ENCODE measurements around the gene TSHZ2. TPM values are rescaled to one million over a fixed set of nuclear protein-coding genes. Genes with fewer than 3 reads are reported as not detected.

TSHZ2 gene
- total and polyA plus RNA-seq, 4 donors = 0.93 to 8.8 (median 3.8) TPM

DNA sequence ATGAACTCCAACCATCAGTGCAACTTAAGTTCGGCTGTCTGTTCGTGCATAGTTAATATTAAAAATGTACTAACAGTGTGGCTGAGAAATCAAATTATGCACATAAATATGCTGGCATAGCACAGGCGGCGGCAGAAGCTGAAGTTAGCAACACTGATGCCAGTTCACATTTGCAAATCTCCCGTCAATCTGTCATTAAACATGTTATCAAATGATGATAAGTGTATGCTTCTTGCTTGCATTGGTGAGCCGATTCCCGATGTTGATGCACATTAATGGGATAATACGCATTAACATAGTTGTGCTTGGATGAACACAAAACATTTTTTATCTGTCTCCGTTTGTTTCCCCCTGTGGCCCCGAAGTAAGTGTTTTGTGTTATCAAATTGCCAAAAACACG is 312.1 kb downstream of the TSHZ2 start:
- TF ChIP-seq, protein P1, sequence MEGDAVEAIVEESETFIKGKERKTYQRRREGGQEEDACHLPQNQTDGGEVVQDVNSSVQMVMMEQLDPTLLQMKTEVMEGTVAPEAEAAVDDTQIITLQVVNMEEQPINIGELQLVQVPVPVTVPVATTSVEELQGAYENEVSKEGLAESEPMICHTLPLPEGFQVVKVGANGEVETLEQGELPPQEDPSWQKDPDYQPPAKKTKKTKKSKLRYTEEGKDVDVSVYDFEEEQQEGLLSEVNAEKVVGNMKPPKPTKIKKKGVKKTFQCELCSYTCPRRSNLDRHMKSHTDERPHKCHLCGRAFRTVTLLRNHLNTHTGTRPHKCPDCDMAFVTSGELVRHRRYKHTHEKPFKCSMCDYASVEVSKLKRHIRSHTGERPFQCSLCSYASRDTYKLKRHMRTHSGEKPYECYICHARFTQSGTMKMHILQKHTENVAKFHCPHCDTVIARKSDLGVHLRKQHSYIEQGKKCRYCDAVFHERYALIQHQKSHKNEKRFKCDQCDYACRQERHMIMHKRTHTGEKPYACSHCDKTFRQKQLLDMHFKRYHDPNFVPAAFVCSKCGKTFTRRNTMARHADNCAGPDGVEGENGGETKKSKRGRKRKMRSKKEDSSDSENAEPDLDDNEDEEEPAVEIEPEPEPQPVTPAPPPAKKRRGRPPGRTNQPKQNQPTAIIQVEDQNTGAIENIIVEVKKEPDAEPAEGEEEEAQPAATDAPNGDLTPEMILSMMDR (IDR thresholded peaks at IDR 0.05; ENCODE audit: control extremely low read depth, extremely low read depth) = no peak
- DNase-seq (no peak), ATAC-seq (ENCODE audit: insufficient read depth, low FRiP score) (no peak)
- H3K4me3 ChIP-seq = no peak overlapping the region
- no peak overlapping the region for H3K9ac ChIP-seq (ENCODE audit: insufficient read depth in 1 of 2, low read length in 2 of 2)
- no peaks in the 10 kb centered on the region for H3K4me1 ChIP-seq (ENCODE audit: control insufficient read depth in 5 of 5, insufficient read depth in 5 of 5, low read length in 5 of 5)
- WGBS, 2 donors = 90 to 93% methylated on average over 11 of the region's 11 CpGs
- no peaks in the 10 kb centered on the region for H3K27me3 ChIP-seq (ENCODE audit: control insufficient read depth in 3 of 3, insufficient read depth in 3 of 3, low read length in 2 of 3)
- no peaks in the 10 kb centered on the region for H3K36me3 ChIP-seq (ENCODE audit: control insufficient read depth in 4 of 4, insufficient read depth in 4 of 4, low read length in 4 of 4)
- H3K27ac ChIP-seq (ENCODE audit: low read depth in 1 of 2, low read length in 1 of 2) = no peak overlapping the region
- peaks cover 0 to 2% (median 0%) of the 10 kb centered on the region in 4 donors for H3K9me3 ChIP-seq (ENCODE audit: control insufficient read depth in 4 of 4, insufficient read depth in 3 of 4, low read length in 3 of 4)

DNA sequence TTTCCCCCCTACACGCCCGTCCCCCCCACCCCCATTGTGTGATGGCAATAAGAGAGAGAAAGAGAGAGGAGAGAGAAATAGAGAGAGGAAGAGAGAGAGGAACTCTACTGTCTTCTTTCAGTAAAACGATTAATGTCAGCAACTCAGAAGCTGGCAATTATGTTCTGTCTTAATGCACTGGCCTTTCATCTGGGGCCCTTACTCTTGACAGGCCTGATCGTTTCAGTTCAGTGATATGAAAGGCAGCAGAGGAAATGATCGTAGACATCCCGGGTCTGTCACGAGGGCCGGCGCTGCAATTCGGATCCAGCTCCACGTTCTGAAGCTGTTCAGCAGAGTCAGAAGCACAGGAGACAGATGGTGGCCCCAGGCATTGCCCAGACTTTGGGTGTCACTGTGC is 312.5 kb downstream of the TSHZ2 start:
- TF ChIP-seq, protein P1 (IDR thresholded peaks at IDR 0.05; ENCODE audit: control extremely low read depth, extremely low read depth) = no peak
- Histone ChIP-seq H3K9ac (ENCODE audit: insufficient read depth in 1 of 2, low read length in 2 of 2) (no peak overlapping the region), H3K9me3 (ENCODE audit: control insufficient read depth in 4 of 4, insufficient read depth in 3 of 4, low read length in 3 of 4) (peaks cover 0 to 2% (median 0%) of the 10 kb centered on the region in 4 donors), H3K36me3 (ENCODE audit: control insufficient read depth in 4 of 4, insufficient read depth in 4 of 4, low read length in 4 of 4) (no peaks in the 10 kb centered on the region), H3K4me3 (no peak overlapping the region), H3K27ac (ENCODE audit: low read depth in 1 of 2, low read length in 1 of 2) (no peak overlapping the region), H3K27me3 (ENCODE audit: control insufficient read depth in 3 of 3, insufficient read depth in 3 of 3, low read length in 2 of 3) (no peaks in the 10 kb centered on the region), H3K4me1 (ENCODE audit: control insufficient read depth in 5 of 5, insufficient read depth in 5 of 5, low read length in 5 of 5) (no peaks in the 10 kb centered on the region)
- 72 to 83% methylated on average over 11 of the region's 11 CpGs for WGBS, 2 donors
- ATAC-seq (ENCODE audit: insufficient read depth, low FRiP score) (no peak), DNase-seq (no peak)

DNA sequence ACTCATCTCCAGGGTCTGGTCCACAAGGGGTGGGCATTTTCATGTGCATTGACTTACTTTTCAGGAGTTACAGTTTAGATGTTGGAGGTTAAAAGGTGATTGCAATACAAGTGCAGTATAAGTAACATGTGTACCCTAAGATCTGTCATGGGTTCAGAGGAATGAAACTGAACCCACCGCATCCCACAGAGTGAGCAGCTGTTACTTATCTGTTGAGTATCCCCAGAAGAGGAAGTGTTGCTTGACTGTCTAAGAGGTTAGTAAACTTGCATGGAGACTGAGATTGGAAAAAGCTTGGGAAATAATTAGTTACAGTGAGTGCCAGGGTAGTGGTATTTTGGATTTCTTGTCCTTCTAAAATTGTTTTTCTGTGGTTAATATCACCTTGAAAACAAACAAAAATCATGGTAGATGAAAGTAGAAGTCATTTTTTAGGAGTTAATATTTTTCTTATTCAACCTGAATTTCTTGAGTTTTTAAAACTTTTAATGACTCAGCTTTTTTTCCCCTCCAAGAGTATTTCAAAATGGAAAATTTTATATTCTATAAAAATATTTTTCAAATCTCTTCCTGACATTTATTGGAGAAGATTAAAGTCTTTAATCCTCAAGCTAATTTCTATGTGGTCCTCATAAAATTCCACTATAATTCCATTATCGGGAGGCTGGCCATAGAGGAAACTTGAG is 315.3 kb downstream of the TSHZ2 start:
- Histone ChIP-seq H3K27ac (ENCODE audit: low read depth in 1 of 2, low read length in 1 of 2) (no peak overlapping the region), H3K4me3 (no peak overlapping the region), H3K4me1 (ENCODE audit: control insufficient read depth in 5 of 5, insufficient read depth in 5 of 5, low read length in 5 of 5) (no peaks in the 10 kb centered on the region), H3K9ac (ENCODE audit: insufficient read depth in 1 of 2, low read length in 2 of 2) (no peak overlapping the region), H3K9me3 (ENCODE audit: control insufficient read depth in 4 of 4, insufficient read depth in 3 of 4, low read length in 3 of 4) (peaks cover 0 to 2% (median 0%) of the 10 kb centered on the region in 4 donors), H3K27me3 (ENCODE audit: control insufficient read depth in 3 of 3, insufficient read depth in 3 of 3, low read length in 2 of 3) (no peaks in the 10 kb centered on the region), H3K36me3 (ENCODE audit: control insufficient read depth in 4 of 4, insufficient read depth in 4 of 4, low read length in 4 of 4) (no peaks in the 10 kb centered on the region)
- no peak for ATAC-seq (ENCODE audit: insufficient read depth, low FRiP score)
- DNase-seq = no peak
- TF ChIP-seq, protein P1 (IDR thresholded peaks at IDR 0.05; ENCODE audit: control extremely low read depth, extremely low read depth) = no peak
- 79 to 89% methylated on average over 2 of the region's 2 CpGs for WGBS, 2 donors

DNA sequence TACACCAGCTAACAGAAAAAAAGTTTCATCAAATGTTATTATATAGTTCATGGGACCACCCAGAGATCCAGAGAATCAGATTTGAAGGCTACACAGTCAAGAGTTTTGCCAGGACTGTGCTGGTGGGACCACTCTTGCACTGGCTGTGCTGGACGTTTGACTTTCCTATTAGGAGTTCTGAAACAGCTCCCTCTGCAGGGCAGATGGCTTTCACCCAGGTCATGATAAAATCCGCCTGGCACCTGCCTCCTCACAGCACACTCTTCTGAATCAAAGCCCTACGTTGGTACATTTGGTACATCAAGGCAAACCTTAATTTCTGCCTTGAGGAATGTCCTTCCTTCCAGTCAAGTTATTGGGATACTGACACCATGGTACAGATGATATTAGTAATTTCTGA is 319.4 kb downstream of the TSHZ2 start:
- Histone ChIP-seq H3K27me3 (ENCODE audit: control insufficient read depth in 3 of 3, insufficient read depth in 3 of 3, low read length in 2 of 3) (no peaks in the 10 kb centered on the region), H3K36me3 (ENCODE audit: control insufficient read depth in 4 of 4, insufficient read depth in 4 of 4, low read length in 4 of 4) (no peaks in the 10 kb centered on the region), H3K4me3 (no peak overlapping the region), H3K9ac (ENCODE audit: insufficient read depth in 1 of 2, low read length in 2 of 2) (no peak overlapping the region), H3K27ac (ENCODE audit: low read depth in 1 of 2, low read length in 1 of 2) (no peak overlapping the region), H3K9me3 (ENCODE audit: control insufficient read depth in 4 of 4, insufficient read depth in 3 of 4, low read length in 3 of 4) (no peaks in the 10 kb centered on the region), H3K4me1 (ENCODE audit: control insufficient read depth in 5 of 5, insufficient read depth in 5 of 5, low read length in 5 of 5) (peaks cover 0 to 5% (median 0%) of the 10 kb centered on the region in 5 donors)
- TF ChIP-seq, protein P1 (IDR thresholded peaks at IDR 0.05; ENCODE audit: control extremely low read depth, extremely low read depth) = no peak
- no peak for DNase-seq
- 80 to 81% methylated on average over 3 of the region's 3 CpGs for WGBS, 2 donors
- no peak for ATAC-seq (ENCODE audit: insufficient read depth, low FRiP score)
